GM18511 (cell line): ENCODE measurements around the gene BCKDK.

Source experiments
- ATAC-seq: cut with Tn5 transposase; IDR thresholded peaks from one replicate; pipeline ENCODE4 v1.9.1; 2021; ENCODE audit warnings: mild to moderate bottlenecking, moderate library complexity; ENCODE audit not compliant: unreplicated experiment

BCKDK gene

GRCh38 chr16:31080035-31080629 lies 28.1 kb upstream of the BCKDK start:
- no peak for ATAC-seq

GRCh38 chr16:31080756-31081419 lies 27.3 kb upstream of the BCKDK start:
- no peak for ATAC-seq

DNA sequence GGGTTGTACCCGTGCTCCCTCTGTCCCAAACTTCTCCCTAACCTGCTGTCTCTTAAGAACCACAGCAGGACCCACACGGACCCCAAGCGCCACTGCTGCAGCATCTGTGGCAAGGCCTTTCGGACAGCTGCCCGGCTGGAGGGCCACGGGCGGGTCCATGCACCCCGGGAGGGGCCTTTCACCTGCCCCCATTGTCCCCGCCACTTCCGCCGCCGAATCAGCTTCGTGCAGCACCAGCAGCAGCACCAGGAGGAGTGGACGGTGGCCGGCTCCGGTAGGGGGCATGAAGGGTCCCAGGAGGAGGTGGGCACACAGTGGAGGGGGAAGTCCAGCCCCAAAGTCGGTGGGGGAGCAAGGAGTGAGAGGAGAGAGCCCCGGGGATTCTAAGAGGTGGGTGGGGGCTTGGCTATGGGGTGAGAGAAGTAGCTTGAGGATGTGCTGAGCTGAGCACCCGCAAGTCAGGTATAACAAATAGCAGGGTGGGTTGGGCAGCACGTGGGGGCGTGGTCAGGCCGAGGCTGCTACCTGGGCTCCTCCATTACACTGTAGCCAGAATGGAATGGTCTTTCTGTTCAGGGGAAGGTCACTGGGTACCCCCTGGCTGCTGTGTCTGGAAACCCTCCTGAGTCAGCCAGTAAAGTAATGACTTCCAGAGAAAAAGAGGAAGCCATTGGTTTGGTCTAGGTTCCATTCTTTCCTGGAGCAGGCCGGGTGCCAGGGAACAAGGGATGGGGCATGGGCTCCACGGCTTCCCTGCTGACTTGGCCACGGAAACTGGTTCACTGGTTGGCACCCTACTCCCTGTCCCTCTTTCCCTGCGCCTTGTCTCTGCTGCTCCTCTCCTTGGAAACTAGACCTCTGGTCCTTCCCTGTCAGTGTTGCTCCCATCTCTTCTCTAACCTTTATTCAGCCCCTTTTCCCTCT lies 26.5 kb upstream of the BCKDK start:
- no peak for ATAC-seq

DNA sequence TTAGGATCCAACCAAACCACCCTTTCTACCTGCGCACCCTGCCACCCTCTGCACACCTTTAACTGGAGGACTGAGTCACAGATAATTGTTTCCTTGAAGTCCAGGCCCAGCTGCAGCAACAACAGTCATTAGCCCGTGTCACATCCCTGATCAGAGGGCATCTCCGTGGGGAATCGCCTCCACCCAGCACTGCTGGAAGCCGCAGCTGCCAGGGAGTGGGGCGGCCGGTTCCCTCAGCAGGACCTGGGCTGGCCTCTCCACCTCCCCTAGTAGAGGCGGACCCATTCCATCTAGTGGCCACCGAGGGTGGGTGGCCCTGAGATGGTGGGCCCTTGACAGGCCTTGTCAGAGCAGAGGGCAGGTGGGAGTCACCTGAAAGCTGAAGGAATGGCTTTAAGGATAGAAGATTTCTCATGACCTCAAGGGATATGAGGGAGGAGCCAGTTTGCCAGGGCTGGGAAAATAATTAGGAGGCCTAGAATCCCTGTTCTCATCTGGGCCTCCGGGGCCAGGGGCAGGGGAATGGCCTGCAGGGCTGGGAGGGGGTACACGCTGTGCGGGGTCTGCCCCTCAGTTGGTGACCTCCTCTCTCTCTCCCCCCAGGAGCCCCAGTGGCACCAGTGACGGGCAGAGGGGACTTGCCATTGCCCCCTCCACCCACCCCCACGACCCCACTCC lies 25.7 kb upstream of the BCKDK start:
- no peak for ATAC-seq

DNA sequence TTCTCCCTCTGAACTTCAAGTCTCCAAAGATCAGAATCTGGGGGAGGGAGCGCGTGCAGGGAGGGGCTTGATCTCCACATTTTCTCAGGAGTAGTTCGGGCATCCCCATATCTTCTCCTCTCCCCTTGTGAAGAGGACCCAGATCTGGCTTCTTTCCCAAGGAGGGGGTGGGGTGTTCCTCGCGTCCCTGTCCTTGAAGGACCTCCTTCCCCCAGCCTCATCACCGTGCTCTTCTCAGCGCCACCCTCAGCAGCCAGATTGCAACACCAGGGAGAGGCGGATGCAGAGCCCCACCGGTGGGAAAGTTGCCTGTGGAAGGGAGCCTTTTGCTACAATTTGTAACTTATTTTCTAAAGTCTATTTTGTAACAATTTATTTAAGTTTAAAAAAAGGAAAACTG lies 25.1 kb upstream of the BCKDK start:
- no peak for ATAC-seq

- ATAC-seq = no peak
Observed at GRCh38 chr16:31083556-31083955, 24.6 kb upstream of the BCKDK start.

- no peak for ATAC-seq
Observed at GRCh38 chr16:31083981-31084380, 24.2 kb upstream of the BCKDK start.

- ATAC-seq = no peak
Observed at GRCh38 chr16:31084584-31085302, 23.4 kb upstream of the BCKDK start.

- no peak for ATAC-seq
Observed at GRCh38 chr16:31085411-31085810, 22.8 kb upstream of the BCKDK start.

- no peak for ATAC-seq
Observed at GRCh38 chr16:31085873-31086628, 22.1 kb upstream of the BCKDK start.

DNA sequence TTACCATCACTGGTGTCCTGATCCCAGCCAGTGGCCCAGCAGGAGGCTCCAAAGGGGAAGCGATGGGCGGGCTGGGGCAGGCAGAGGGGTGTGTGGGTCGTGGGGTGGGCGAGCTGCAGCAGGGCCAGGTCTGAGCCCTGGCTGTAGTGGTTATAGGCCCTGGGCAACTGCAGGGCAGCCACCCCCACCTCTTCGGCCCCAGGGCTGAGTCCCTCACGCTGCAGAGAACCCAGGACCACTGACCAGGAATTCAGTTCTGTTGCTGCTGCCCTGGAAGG lies 21.6 kb upstream of the BCKDK start:
- ATAC-seq = no peak

- ATAC-seq = no peak
Observed at GRCh38 chr16:31087481-31087880, 20.7 kb upstream of the BCKDK start.

DNA sequence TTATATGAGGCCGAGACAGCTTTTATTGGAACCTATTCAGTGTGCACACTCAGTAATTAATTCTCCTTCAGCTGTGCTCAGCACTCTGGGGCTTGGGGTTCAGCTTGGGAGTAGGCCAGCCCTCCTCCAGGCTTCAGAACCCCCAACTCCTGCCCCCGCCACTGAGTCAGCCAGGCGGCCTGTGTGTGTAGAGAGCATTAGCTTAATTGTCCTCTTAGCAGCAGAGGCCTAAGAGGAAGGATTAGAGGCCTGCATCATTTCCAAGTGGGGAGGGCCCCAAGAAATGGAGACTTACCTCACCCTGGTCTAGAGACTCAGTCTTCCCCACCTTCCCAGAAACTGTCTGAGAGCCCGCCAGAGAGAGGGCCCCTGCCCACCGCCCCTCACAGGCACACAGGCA lies 20.2 kb upstream of the BCKDK start:
- ATAC-seq = no peak

GRCh38 chr16:31088459-31089183 lies 19.6 kb upstream of the BCKDK start, which contains the start of gene PRSS53:
PRSS53 (minus strand) TSS chr16:31088943; CDS start chr16:31088809, 134 bp downstream.
- no peak for ATAC-seq

DNA sequence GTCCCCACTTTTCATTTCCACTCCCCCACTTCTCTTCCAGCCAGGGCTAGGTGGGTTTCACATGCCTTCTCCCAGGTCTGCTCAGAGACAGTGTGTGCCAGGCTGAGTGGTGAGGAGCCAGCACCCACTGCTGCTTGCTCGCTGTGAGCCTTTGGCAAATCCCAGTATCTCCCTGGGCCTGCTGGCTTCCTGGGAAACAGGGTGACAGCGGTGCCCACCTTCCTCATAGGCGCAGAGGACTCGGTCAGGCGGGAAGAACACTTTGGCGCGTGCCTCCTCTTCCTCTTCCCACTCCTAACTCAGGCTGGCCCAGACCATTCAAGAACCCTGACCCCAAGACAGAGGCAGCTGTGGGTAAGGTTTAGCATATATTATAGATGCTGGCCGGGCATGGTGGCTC lies 19.0 kb upstream of the BCKDK start:
- no peak for ATAC-seq

GRCh38 chr16:31090540-31090939 lies 17.6 kb upstream of the BCKDK start:
- no peak for ATAC-seq

GRCh38 chr16:31092330-31092729 lies 15.9 kb upstream of the BCKDK start:
- ATAC-seq = no peak

DNA sequence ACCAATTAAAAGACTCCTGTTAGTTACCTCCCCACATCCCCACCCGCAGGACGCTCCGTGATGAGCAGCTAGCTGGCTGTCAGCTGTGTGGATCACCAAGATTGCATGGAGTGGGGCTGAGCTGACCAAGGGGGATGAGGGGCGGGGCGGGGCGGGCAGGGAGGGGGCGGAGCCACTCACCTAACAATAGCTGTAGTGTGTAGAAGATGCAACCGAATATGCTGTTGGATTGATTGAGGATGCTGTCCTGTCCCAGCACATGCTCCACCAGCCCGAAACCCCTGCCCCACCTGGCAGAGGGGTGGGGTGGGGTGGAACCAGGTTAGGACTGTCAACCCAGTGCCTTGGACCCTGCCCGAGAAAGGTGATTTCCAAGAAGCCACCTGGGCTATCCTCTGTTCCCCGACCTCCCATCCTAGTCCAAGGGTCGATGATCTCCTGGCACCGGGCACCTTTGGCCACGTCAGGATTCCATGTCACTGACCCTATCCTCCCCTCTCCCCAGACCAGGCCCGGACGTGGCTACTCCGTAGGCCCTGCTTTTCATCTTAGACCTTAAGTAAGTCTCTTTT lies 15.0 kb upstream of the BCKDK start:
- no peak for ATAC-seq

GRCh38 chr16:31094088-31094423 lies 14.1 kb upstream of the BCKDK start:
- ATAC-seq = peak; percentile 2
